ENCODE data around the gene WDFY4.
A peak's percentile ranks its signal among the peaks of the same experiment; 100 is the strongest.

The WDFY4 gene

DNA sequence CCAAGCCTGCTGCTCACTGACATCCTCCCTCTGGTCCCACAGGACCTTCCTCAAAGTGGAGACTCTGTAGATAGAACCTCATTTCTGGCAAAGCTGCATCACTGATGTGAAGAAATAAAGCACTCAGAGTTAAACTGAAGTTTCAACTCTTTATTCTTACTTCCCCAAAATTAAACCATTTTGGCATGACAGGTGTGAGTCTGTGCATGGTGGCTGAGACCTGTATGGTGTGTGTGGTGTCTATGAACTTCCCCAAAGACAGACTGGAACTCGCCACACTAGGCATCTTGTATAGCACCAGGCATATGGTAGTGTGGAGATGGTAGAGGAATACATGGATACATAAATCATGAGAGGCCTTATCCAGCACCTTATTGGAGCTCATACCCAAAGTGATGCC is 6.6 kb upstream of the WDFY4 start:
- H3K79me2 ChIP-seq: no peaks in the 10 kb centered on the region

DNA sequence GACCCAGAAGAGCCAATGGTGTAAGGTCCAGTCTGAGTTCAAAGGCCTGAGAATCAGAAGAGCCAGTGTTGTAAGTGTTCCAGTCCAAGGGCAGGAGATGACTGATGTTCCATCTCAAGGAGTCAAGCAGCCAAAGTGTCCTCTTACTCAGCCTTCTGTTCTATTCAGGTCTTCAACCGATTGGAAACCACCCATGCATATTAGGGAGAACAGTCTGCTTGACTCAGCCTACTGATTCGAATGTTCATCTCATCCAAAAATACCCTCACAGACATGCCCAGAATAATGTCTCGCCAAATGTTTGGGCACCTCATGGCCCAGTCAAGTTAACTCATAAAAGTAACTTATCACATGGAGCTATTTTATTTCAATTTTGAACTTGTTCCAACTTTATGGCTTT is 2.9 kb upstream of the WDFY4 start:
- Histone ChIP-seq H3K79me2 (no peaks in the 10 kb centered on the region), H3K36me3 (ENCODE audit: control insufficient read depth, insufficient read depth, low read length) (no peaks in the 10 kb centered on the region), H3K4me2 (ENCODE audit: low read length) (no peak overlapping the region), H3K4me1 (peaks cover 11% of the 10 kb centered on the region), H3K4me3 (ENCODE audit: low read depth, low read length) (no peak overlapping the region), H3K9me3 (ENCODE audit: control insufficient read depth, low read length) (no peaks in the 10 kb centered on the region), H2AFZ (no peak overlapping the region), H3K27ac (no peak overlapping the region), H3K27me3 (ENCODE audit: control insufficient read depth, insufficient read depth, low read length) (no peaks in the 10 kb centered on the region), H3K9ac (no peak overlapping the region)
- TF ChIP-seq, protein P1, sequence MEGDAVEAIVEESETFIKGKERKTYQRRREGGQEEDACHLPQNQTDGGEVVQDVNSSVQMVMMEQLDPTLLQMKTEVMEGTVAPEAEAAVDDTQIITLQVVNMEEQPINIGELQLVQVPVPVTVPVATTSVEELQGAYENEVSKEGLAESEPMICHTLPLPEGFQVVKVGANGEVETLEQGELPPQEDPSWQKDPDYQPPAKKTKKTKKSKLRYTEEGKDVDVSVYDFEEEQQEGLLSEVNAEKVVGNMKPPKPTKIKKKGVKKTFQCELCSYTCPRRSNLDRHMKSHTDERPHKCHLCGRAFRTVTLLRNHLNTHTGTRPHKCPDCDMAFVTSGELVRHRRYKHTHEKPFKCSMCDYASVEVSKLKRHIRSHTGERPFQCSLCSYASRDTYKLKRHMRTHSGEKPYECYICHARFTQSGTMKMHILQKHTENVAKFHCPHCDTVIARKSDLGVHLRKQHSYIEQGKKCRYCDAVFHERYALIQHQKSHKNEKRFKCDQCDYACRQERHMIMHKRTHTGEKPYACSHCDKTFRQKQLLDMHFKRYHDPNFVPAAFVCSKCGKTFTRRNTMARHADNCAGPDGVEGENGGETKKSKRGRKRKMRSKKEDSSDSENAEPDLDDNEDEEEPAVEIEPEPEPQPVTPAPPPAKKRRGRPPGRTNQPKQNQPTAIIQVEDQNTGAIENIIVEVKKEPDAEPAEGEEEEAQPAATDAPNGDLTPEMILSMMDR (IDR thresholded peaks at IDR 0.05): no peak

More for the DNA sequence above, 6.6 kb upstream of the WDFY4 start:
- Histone ChIP-seq H3K4me2 (ENCODE audit: low read length) (no peak overlapping the region), H3K27ac (no peak overlapping the region), H2AFZ (no peak overlapping the region), H3K9ac (no peak overlapping the region), H3K4me1 (no peaks in the 10 kb centered on the region), H3K4me3 (ENCODE audit: low read depth, low read length) (no peak overlapping the region), H3K36me3 (ENCODE audit: control insufficient read depth, insufficient read depth, low read length) (no peaks in the 10 kb centered on the region), H3K9me3 (ENCODE audit: control insufficient read depth, low read length) (no peaks in the 10 kb centered on the region), H3K27me3 (ENCODE audit: control insufficient read depth, insufficient read depth, low read length) (no peaks in the 10 kb centered on the region)
- TF ChIP-seq, protein P1 (IDR thresholded peaks at IDR 0.05): no peak

DNA sequence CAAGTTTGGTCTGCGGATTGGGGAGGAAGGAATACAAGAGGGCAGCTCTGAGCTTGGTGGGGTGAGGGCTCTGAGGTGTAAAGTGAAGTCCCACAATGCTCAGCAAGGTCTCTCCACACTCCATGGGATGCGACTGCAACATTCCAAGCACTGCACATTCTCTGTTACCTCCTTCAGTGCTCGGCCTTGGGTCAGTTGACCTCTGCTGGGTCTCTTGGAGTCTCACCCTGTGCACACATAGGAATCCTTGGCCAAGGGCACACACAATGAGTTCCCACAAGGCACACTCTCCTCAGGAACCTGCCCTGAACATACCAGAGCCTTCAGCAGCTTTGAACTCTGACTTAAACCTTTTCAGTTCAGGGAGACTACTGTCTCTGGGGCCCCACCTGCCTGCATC is 2.4 kb upstream of the WDFY4 start:
- Histone ChIP-seq H3K4me2 (ENCODE audit: low read length) (no peak overlapping the region), H3K27ac (no peak overlapping the region), H3K36me3 (ENCODE audit: control insufficient read depth, insufficient read depth, low read length) (no peaks in the 10 kb centered on the region), H3K27me3 (ENCODE audit: control insufficient read depth, insufficient read depth, low read length) (no peaks in the 10 kb centered on the region), H2AFZ (no peak overlapping the region), H3K79me2 (no peaks in the 10 kb centered on the region), H3K9me3 (ENCODE audit: control insufficient read depth, low read length) (no peaks in the 10 kb centered on the region), H3K4me3 (ENCODE audit: low read depth, low read length) (no peak overlapping the region), H3K9ac (no peak overlapping the region), H3K4me1 (peaks cover 11% of the 10 kb centered on the region)
- TF ChIP-seq, protein P1 (IDR thresholded peaks at IDR 0.05): no peak

DNA sequence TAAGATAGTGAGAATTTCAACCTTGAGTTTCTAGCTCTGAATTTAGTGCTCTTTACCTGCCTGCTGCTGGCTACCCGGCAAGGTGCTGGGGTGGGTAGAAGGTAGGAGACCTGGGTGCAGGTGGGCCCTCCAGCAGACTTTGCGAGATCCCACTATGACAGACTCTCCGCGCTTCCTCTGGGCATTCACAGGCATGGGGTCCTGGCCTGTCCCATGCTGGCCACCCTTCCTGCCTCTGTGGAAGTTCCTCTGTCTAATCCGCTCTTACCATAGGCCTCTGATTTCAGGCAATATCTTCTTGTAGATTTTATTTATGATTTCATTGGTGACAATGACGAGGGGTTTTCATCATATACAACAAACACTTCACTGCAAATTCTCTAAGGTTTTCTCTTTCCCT is 1.2 kb upstream of the WDFY4 start:
- H3K9ac ChIP-seq: no peak overlapping the region
- TF ChIP-seq, protein P1 (IDR thresholded peaks at IDR 0.05): no peak
- no peaks in the 10 kb centered on the region for H3K9me3 ChIP-seq (ENCODE audit: control insufficient read depth, low read length)
- H3K4me1 ChIP-seq: peaks cover 11% of the 10 kb centered on the region
- peak overlapping the region; percentile 38 for H2AFZ ChIP-seq
- H3K79me2 ChIP-seq: no peaks in the 10 kb centered on the region
- no peak overlapping the region for H3K4me3 ChIP-seq (ENCODE audit: low read depth, low read length)
- no peaks in the 10 kb centered on the region for H3K36me3 ChIP-seq (ENCODE audit: control insufficient read depth, insufficient read depth, low read length)
- H3K27ac ChIP-seq: peak overlapping the region; percentile 15
- no peaks in the 10 kb centered on the region for H3K27me3 ChIP-seq (ENCODE audit: control insufficient read depth, insufficient read depth, low read length)
- peak overlapping the region; percentile 50 for H3K4me2 ChIP-seq (ENCODE audit: low read length)

DNA sequence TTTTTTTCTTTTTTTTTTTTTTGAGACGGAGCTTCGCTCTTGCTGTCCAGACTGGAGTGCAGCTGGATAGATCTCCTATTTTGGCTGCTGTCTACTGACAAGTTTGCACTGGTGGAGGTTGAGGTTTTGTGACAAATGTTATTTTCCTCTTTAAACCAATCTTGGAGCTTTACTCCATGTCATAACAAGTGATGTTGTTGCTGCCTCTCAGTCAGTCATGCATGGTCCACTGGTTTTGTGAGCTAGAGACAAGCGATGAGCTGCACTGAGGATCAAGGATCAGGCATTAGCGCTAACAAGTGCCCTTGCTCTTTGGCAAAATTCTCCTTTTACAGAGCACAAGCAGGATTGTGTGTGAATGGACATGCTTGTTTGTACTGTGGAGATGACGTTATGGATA is 805 bp upstream of the WDFY4 start:
- TF ChIP-seq, protein P1 (IDR thresholded peaks at IDR 0.05): no peak
- Histone ChIP-seq H3K4me3 (ENCODE audit: low read depth, low read length) (no peak overlapping the region), H3K36me3 (ENCODE audit: control insufficient read depth, insufficient read depth, low read length) (no peaks in the 10 kb centered on the region), H3K79me2 (no peaks in the 10 kb centered on the region), H3K4me2 (ENCODE audit: low read length) (peak overlapping the region; percentile 50), H3K4me1 (peaks cover 11% of the 10 kb centered on the region), H3K27me3 (ENCODE audit: control insufficient read depth, insufficient read depth, low read length) (no peaks in the 10 kb centered on the region), H2AFZ (peak overlapping the region; percentile 31), H3K27ac (peak overlapping the region; percentile 15), H3K9ac (no peak overlapping the region), H3K9me3 (ENCODE audit: control insufficient read depth, low read length) (no peaks in the 10 kb centered on the region)
